Testis (tissue), 3 donors: ENCODE results near the gene CUX1. TPM values are rescaled to one million over a fixed set of nuclear protein-coding genes. Genes with fewer than 3 reads are reported as not detected.
A peak's percentile ranks its signal among the peaks of the same experiment; 100 is the strongest.

Experiments
- DNase-seq: peaks from one replicate; pipeline ENCODE4 v3.0.0-alpha.2; 2019
- H3K27ac ChIP-seq, 2 donors: fragments of 200-600 bp; sonication (generic); one replicate each; pipeline ENCODE4 v1.5.1; 2019
- H3K27me3 ChIP-seq: fragments of 200-600 bp; sonication (generic); one replicate; pipeline ENCODE4 v1.5.1; 2019
- H3K36me3 ChIP-seq: fragments of 200-600 bp; sonication (generic); one replicate; pipeline ENCODE4 v1.5.1; 2017; ENCODE audit warnings: low read depth; ENCODE audit errors: missing control alignments
- H3K4me1 ChIP-seq: fragments of 200-600 bp; sonication (generic); one replicate; pipeline ENCODE4 v1.5.1; 2019
- H3K4me3 ChIP-seq, 2 donors: fragments of 200-600 bp; sonication (generic); one replicate each; pipeline ENCODE4 v1.5.1; 2017 to 2019
- H3K9me3 ChIP-seq: fragments of 200-600 bp; sonication (generic); one replicate; pipeline ENCODE4 v1.5.1; 2017
- POLR2A ChIP-seq: fragments of 450-650 bp; IDR thresholded peaks from one replicate; pipeline ENCODE4 v1.6.1; 2017; ENCODE audit warnings: antibody characterized with exemption, mild to moderate bottlenecking, moderate library complexity
- WGBS, 2 donors: methylation state at CpG; one replicate each; pipeline ENCODE4 v1.1.5; 2018; 5-methylcytosine and 5-hydroxymethylcytosine counted together
- intact Hi-C: fragments of 100-400 bp; cut with DNase I; formaldehyde crosslinking; loops from one replicate; pipeline ENCODE4 v1.15.1; 2023; ENCODE audit warnings: low total_unique reads
- polyA plus RNA-seq: library from polyadenylated mRNA; stranded (reverse); fragments of 350-450 nt; fragmentation: Illumina TruSeq; extraction: RNeasy Lipid Tissue Mini Kit (QIAGEN cat#74804); gene quantifications from one replicate; pipeline ENCODE4 v1.2.3, GENCODE V29; 2014; ENCODE audit warnings: low read depth, low replicate concordance; ENCODE audit not compliant: insufficient read depth
- total RNA-seq, 2 donors: library from RNA; depleted of rRNA; stranded (reverse); fragments of >200 nt; gene quantifications; one replicate each; pipeline ENCODE4 v1.2.3, GENCODE V29; 2016
- TF ChIP-seq, protein P1 (sequence below), 3 experiments: fragments of 450-650 bp in 2 of 3; fragments of 200-600 bp in 1 of 3; sonication (generic) in 1 of 3; IDR thresholded peaks; one replicate each; pipeline ENCODE4 v1.5.1; 2016 to 2019; ENCODE audit warnings: antibody characterized with exemption in 3 of 3, mild to moderate bottlenecking in 2 of 3, moderate library complexity in 1 of 3

Gene CUX1
- total and polyA plus RNA-seq, 3 donors from 2014 or later, result 30.8 to 46.3 (median 43.1) TPM

GRCh38 chr7:101854084-101854865 is 36.8 kb downstream of the CUX1 start:
- H3K9me3 ChIP-seq, result no peaks in the 10 kb centered on the region
- H3K4me3 ChIP-seq, result no peak overlapping the region
- no peaks in the 10 kb centered on the region for H3K36me3 ChIP-seq
- WGBS, 2 donors, result 92 to 93% methylated on average over 10 of the region's 10 CpGs
- no peak for DNase-seq
- intact Hi-C loops, result no loop called here
- no peak overlapping the region for H3K27ac ChIP-seq
- TF ChIP-seq, protein P1, sequence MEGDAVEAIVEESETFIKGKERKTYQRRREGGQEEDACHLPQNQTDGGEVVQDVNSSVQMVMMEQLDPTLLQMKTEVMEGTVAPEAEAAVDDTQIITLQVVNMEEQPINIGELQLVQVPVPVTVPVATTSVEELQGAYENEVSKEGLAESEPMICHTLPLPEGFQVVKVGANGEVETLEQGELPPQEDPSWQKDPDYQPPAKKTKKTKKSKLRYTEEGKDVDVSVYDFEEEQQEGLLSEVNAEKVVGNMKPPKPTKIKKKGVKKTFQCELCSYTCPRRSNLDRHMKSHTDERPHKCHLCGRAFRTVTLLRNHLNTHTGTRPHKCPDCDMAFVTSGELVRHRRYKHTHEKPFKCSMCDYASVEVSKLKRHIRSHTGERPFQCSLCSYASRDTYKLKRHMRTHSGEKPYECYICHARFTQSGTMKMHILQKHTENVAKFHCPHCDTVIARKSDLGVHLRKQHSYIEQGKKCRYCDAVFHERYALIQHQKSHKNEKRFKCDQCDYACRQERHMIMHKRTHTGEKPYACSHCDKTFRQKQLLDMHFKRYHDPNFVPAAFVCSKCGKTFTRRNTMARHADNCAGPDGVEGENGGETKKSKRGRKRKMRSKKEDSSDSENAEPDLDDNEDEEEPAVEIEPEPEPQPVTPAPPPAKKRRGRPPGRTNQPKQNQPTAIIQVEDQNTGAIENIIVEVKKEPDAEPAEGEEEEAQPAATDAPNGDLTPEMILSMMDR (IDR thresholded peaks at IDR 0.05), result no peak
- TF ChIP-seq POLR2A, result no peak
- H3K27me3 ChIP-seq, result no peaks in the 10 kb centered on the region
- peaks cover 21% of the 10 kb centered on the region for H3K4me1 ChIP-seq

GRCh38 chr7:101856473-101857357 is 39.3 kb downstream of the CUX1 start:
- WGBS, 2 donors, result 24 to 31% methylated on average over 33 of the region's 33 CpGs

DNA sequence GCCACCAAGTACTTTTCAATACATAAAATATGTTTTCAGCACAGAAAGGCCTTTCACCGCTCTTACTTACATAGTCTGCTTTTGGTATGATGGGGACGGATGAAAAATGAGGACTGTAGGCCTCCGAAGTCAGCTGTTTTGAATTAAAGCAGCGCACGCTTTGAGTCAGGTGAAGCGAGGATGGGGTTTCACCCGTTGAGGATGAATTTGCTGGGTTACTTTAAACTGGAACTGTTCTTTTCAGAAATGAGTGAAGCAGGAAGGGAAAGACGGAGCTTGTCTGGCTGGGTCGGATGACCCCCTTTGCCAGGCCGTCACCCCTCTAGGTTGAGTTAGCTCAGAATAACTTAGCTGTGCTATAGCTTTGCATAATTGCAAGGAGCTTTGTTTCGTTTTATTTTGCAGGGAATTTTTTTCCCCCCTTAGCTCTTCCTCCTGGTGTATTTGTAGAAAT is 40.0 kb downstream of the CUX1 start:
- Histone ChIP-seq H3K27me3 (no peaks in the 10 kb centered on the region), H3K9me3 (no peaks in the 10 kb centered on the region), H3K4me1 (peaks cover 32% of the 10 kb centered on the region), H3K4me3 (peak overlapping the region in 1 of 2 donors; percentile 36), H3K36me3 (no peaks in the 10 kb centered on the region), H3K27ac (peak overlapping the region; percentile 73 to 83)
- intact Hi-C loops, result no loop called here
- WGBS, 2 donors, result 69 to 80% methylated on average over 11 of the region's 11 CpGs
- TF ChIP-seq POLR2A, result no peak
- TF ChIP-seq, protein P1 (IDR thresholded peaks at IDR 0.05), result no peak
- DNase-seq, result no peak

More at GRCh38 chr7:101856473-101857357, 39.3 kb downstream of the CUX1 start:
- no peak for TF ChIP-seq POLR2A
- TF ChIP-seq, protein P1 (IDR thresholded peaks at IDR 0.05), result peak; percentile 27 to 59 (median 33)
- Histone ChIP-seq H3K27ac (peak overlapping the region; percentile 73 to 83), H3K36me3 (no peaks in the 10 kb centered on the region), H3K4me1 (peaks cover 32% of the 10 kb centered on the region), H3K27me3 (no peaks in the 10 kb centered on the region), H3K4me3 (peak overlapping the region; percentile 29 to 36), H3K9me3 (no peaks in the 10 kb centered on the region)
- DNase-seq, result peak; percentile 91
- intact Hi-C loops, result no loop called here

- Histone ChIP-seq H3K4me1 (peaks cover 32% of the 10 kb centered on the region), H3K36me3 (no peaks in the 10 kb centered on the region), H3K27me3 (no peaks in the 10 kb centered on the region), H3K9me3 (no peaks in the 10 kb centered on the region), H3K27ac (peak overlapping the region in 1 of 2 donors; percentile 83), H3K4me3 (no peak overlapping the region)
- DNase-seq, result no peak
- TF ChIP-seq POLR2A, result no peak
- TF ChIP-seq, protein P1 (IDR thresholded peaks at IDR 0.05), result no peak
- 83 to 84% methylated on average over 20 of the region's 20 CpGs for WGBS, 2 donors
- intact Hi-C loops, result no loop called here
Measured at GRCh38 chr7:101858437-101859385, 41.3 kb downstream of the CUX1 start.
